GM12874 (cell line): Measurements from ENCODE around the gene FOXN3.

Experiments used
- TF ChIP-seq, protein P1 (sequence below): IDR thresholded peaks from 2 replicates; pipeline ENCODE4 v1.5.1; 2011; ENCODE audit warnings: low read depth, mild to moderate bottlenecking, control low read depth, low read length, moderate library complexity; ENCODE audit not compliant: insufficient read depth

The FOXN3 gene

GRCh38 chr14:89424241-89424640, 7.2 kb upstream of the FOXN3 start:
- TF ChIP-seq, protein P1, sequence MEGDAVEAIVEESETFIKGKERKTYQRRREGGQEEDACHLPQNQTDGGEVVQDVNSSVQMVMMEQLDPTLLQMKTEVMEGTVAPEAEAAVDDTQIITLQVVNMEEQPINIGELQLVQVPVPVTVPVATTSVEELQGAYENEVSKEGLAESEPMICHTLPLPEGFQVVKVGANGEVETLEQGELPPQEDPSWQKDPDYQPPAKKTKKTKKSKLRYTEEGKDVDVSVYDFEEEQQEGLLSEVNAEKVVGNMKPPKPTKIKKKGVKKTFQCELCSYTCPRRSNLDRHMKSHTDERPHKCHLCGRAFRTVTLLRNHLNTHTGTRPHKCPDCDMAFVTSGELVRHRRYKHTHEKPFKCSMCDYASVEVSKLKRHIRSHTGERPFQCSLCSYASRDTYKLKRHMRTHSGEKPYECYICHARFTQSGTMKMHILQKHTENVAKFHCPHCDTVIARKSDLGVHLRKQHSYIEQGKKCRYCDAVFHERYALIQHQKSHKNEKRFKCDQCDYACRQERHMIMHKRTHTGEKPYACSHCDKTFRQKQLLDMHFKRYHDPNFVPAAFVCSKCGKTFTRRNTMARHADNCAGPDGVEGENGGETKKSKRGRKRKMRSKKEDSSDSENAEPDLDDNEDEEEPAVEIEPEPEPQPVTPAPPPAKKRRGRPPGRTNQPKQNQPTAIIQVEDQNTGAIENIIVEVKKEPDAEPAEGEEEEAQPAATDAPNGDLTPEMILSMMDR = no peak

DNA sequence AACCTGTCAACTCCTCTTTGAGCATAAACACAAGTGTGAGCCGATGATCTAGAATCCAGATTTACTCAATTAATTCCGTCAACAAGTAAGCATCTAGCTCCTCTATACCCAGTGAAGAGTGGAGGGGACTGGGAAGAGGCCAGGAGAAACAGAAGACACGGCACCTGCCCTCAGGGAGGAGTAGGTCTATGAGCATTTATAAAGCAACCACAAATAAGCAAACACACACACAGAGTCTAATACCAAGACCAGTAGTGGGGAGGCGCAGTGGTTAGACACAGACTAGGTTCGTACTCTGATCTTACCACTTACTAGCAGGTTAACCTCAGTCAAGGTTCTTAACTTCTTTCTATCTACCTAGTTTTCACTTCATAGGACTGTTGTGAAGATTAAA, 5.9 kb upstream of the FOXN3 start:
- TF ChIP-seq, protein P1 = no peak

- TF ChIP-seq, protein P1 = no peak
Measured at GRCh38 chr14:89422181-89422951, 5.3 kb upstream of the FOXN3 start.

GRCh38 chr14:89420502-89420901, 3.5 kb upstream of the FOXN3 start:
- TF ChIP-seq, protein P1 = no peak

DNA sequence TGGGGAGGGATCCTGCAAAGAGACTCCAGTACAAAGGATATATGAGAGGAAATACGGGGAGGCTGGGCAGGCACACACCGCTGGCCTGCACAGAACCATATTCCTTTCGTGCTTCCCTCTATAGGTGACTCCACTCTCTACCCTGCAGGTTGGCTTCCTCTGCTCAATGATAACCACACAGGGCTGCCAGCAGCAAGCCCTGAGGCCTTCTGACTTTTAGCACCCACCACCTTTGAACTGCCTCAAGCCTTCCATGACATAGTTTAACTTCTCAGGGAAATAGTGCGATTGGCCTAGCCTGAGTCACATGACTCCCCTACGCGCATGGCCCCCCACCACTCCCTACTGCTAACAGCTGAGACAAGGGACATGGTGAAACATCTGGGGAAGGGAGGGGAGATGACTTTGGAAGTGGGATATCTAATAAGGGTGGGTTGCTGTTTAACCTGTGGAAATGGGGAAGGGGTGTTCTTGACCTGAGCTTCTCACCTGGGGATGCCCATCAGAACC, 3.0 kb upstream of the FOXN3 start:
- TF ChIP-seq, protein P1 = no peak

DNA sequence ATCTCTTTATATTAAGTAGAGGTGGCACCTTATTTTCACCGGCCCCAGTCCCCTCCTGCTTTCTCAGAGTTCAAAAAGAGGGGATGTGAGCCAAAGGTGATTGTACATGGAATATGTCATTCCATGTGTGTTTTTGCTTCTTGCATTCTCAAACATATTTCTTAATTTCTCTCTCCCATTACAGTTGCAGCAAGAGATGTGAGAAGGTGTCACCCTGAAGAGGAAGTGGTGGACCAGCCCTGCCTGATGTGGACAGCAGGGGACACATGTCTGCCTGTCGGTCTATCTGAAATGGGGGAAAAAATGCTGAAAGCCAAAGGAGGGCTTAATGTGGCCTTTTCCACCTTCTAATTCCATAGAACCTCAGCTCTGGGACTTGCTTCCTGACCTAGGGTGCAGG, 1.9 kb upstream of the FOXN3 start:
- TF ChIP-seq, protein P1 = 0 out of 2 replicates have a peak, but pooled peaks have one; percentile 3

GRCh38 chr14:89418452-89418851, 1.4 kb upstream of the FOXN3 start:
- TF ChIP-seq, protein P1 = no peak
